Left forelimb (tissue), 1 donor: ENCODE data around the gene GDI1.
A peak's percentile ranks its signal among the peaks of the same experiment; 100 is the strongest.

Source experiments
- DNase-seq: peaks from one replicate; pipeline ENCODE4 v3.0.0-alpha.2; 2018; ENCODE audit warnings: low spot score

Gene GDI1

GRCh38 chrX:154481911-154482601 is 45.1 kb downstream of the GDI1 start:
- DNase-seq = no peak

GRCh38 chrX:154482786-154483185 is 45.8 kb downstream of the GDI1 start:
- no peak for DNase-seq

GRCh38 chrX:154483325-154483724 is 46.4 kb downstream of the GDI1 start:
- no peak for DNase-seq

- DNase-seq = no peak
These were observed 47.5 kb downstream of the GDI1 start for GRCh38 chrX:154484255-154485149.

- no peak for DNase-seq
These were observed 48.4 kb downstream of the GDI1 start for GRCh38 chrX:154485150-154486051.

DNA sequence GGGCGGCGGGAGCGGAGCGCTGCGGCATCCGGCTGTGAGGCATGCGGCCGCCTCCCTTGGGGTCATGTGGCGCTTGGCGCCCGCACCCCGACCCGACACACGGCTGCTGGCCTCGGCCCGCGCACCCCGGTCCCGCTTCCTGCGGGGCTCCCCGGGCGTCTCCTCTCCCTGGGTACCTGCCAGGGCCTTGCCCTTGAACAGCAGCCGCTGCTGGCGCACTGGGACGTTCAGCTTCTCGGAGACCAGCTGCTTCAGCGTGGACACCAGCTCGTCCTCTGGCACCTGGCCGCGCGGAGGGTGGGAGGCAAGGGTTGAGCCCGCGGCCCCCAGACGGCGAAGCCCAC is 49.1 kb downstream of the GDI1 start:
- DNase-seq = no peak

DNA sequence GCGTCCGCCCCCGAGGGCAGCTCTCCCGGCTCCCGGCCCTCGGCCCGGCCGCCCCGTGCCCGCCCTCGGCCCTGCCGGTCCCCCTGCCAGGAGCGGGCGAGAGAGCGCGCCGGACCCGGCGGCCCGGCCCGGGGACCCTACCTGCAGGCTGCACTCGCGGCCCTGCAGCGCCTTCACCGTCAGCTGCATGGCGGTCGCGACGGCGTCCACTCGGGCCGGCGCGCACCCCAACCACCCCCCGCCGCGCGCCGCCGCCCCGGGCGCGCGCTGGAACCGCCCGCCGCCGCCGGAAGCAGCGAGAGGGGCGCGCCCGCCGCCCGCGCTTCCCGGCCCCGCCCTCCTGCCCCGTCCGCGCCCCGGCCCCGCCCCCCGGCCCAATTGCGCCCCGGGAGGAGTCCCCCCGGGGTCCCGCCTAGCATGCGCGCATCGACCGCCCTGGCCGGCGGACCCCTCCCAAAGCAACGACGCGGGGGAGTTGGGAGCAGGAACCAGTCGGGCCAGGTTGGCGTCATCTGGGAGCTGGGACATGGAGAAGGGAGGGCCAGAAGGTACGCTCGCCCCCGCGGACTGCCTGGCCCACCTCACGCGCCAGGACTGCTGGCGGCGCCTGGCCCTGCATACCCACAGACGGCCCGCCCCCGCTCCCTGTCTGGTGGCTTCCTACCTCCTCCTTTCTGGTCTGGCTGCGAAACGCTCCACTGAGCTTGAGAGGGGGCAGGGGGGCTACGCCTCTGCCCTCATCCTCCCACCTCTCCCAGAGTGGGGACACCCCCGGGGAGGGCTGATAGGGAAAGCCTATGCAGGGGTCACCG is 49.6 kb downstream of the GDI1 start, which contains the start of gene UBL4A:
TSS of gene UBL4A (minus strand) at position 220 of the 812 bp plus-strand sequence. CDS start at position 189, 31 bp downstream.
- DNase-seq = peak; percentile 72

- no peak for DNase-seq
These were observed 50.8 kb downstream of the GDI1 start for GRCh38 chrX:154487518-154488290.

DNA sequence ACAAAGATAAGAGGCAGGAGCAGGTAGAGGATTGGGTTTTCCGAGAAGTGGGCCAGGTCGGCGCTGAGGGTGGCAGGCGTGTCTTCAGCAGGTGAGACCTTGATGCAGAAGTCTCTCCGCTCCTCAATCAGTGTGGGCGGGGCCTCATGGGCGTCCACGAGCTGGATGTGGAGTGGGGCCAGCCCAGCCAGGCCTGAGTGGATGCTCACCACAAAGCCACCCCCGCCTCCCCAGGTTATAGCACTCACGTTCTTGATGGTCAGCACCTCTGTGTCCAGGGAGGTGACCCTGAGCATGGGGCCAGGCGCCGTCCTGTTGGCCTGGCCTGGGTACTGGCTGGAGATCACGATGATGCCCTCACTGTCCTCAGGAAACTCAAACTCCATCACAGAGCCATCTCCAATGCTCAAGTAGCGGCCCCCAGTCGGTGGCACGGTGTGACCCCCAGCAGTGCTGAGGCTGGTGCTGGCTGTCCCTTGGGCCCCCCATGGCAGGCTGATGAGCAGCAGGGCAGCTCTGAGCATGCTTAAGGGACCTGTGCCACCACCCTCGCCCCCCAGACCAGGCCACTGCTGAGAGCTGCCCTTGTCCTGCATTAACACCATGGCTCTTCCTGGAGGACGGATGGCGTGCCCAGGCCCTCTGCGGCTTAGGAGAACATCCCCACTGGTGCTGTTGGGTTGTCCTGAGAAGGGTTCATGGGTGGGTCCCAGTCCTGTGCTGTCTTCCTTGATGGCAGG is 51.6 kb downstream of the GDI1 start:
- no peak for DNase-seq

DNA sequence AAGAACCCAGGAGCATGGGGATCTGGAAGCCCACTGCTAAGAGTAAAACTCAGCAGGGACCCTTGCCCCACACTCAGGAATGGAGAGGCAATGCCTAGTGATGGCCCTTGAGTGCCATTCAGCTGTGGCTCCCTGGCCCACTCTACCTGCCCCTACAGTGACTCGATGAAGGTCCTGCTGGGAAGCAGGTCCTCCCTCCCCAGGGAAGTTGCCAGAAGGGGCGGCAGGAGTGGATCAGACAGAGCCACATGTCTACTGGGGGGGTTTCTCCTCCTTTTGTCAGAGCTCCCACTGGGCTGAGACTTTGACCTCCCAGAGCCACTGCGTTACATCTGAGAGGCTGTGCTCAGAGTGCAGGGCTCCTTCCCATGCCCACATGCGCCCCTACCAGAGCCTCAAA is 52.2 kb downstream of the GDI1 start:
- DNase-seq = no peak

- DNase-seq = no peak
These were observed 53.1 kb downstream of the GDI1 start for GRCh38 chrX:154490021-154490413.

DNA sequence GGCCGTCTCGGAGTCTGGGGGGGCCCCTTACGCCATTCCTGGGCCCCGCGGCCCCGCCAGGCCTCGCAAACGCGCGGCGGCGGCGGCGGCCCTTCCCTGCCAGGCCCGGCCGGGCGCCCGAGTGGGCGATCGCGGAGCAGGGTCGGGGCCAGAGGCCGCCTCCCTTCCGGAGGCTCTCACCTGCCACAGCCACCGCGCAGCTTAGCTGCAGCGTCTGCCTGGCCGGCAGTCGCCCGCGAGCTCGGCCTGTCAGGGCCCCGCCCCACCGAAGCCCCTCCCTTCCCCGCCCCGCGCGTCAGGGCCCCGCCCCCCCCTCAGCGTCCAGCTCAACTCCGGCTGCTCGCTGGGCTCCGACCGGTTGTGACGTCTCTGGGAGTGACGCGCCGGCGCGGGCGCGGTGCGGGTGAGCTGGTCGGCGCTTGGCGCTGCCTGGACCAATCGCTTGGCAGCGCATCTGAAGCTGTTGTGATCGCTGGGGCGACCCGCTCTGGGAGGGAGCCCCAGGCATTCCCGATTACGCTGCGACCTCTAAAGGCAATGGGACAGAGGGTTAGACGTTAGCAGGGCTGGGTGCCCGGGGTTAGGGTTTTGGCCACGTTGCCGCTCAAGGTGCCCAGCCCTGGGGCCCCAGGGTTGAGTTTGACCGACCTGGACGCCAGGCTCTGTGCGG is 53.6 kb downstream of the GDI1 start, which contains the start of gene SLC10A3:
TSS of gene SLC10A3 (minus strand) at position 216 of the 670 bp plus-strand sequence. CDS start 1,689 bp downstream, outside the sequence.
- DNase-seq = peak; percentile 91
